GM21447 (cell line): ENCODE measurements around the gene CBFA2T3.
"Not testable (repeated sequence)": the region's sequence is repeated elsewhere in the genome, so short reads cannot be mapped to it uniquely, and the experiment has no call there.

Experiments
- ATAC-seq: cut with Tn5 transposase; IDR thresholded peaks from one replicate; pipeline ENCODE4 v1.9.1; 2021; ENCODE audit not compliant: unreplicated experiment

Gene CBFA2T3

GRCh38 chr16:89013111-89013510 lies 36.1 kb upstream of the CBFA2T3 start:
- no peak for ATAC-seq

- no peak for ATAC-seq
Observed at GRCh38 chr16:89012622-89012995, 35.6 kb upstream of the CBFA2T3 start.

- no peak for ATAC-seq
Observed at GRCh38 chr16:89011909-89012621, 35.1 kb upstream of the CBFA2T3 start.

- ATAC-seq = no peak
Observed at GRCh38 chr16:89010210-89010925, 33.4 kb upstream of the CBFA2T3 start.

GRCh38 chr16:89009343-89010209 lies 32.6 kb upstream of the CBFA2T3 start:
- ATAC-seq = no peak

- not testable (repeated sequence) for ATAC-seq
Observed at GRCh38 chr16:89008796-89009195, 31.8 kb upstream of the CBFA2T3 start.

- no peak for ATAC-seq
Observed at GRCh38 chr16:89007371-89008249, 30.6 kb upstream of the CBFA2T3 start.

GRCh38 chr16:89006036-89006752 lies 29.2 kb upstream of the CBFA2T3 start:
- no peak for ATAC-seq

- no peak for ATAC-seq
Observed at GRCh38 chr16:89005201-89006035, 28.4 kb upstream of the CBFA2T3 start.

- no peak for ATAC-seq
Observed at GRCh38 chr16:89004209-89004831, 27.3 kb upstream of the CBFA2T3 start.

- ATAC-seq = no peak
Observed at GRCh38 chr16:89003831-89004208, 26.8 kb upstream of the CBFA2T3 start.

- ATAC-seq = no peak
Observed at GRCh38 chr16:89002851-89003830, 26.1 kb upstream of the CBFA2T3 start.

- not testable (repeated sequence) for ATAC-seq
Observed at GRCh38 chr16:89002081-89002480, 25.1 kb upstream of the CBFA2T3 start.

GRCh38 chr16:89001117-89002027 lies 24.4 kb upstream of the CBFA2T3 start:
- ATAC-seq = no peak

GRCh38 chr16:89000207-89000959 lies 23.4 kb upstream of the CBFA2T3 start:
- ATAC-seq = no peak
